HepG2 (cell line): ENCODE results near the gene PRM2. TPM values are rescaled to one million over a fixed set of nuclear protein-coding genes. Genes with fewer than 3 reads are reported as not detected.

Experiments used
- CEBPB ChIP-seq: IDR thresholded peaks from 2 replicates; pipeline ENCODE4 v1.6.1; 2011; ENCODE audit warnings: low read depth, low read length, improper control_type of control experiment, borderline replicate concordance
- CEBPG ChIP-seq: IDR thresholded peaks from 2 replicates; pipeline ENCODE4 v1.6.1; 2016
- FOXA1 ChIP-seq, 2 experiments: fragments of 450-650 bp in 1 of 2; sonication (generic) in 1 of 2; formaldehyde crosslinking in 1 of 2; IDR thresholded peaks; 2 replicates each; pipeline versions ENCODE4 v1.4.0 to v1.6.1; 2016 to 2020; ENCODE audit warnings: missing genetic modification reagents in 1 of 2
- FOXK1 ChIP-seq: sonication (generic); formaldehyde crosslinking; IDR thresholded peaks from 2 replicates; pipeline ENCODE4 v1.4.0; 2020; ENCODE audit warnings: low read depth, missing genetic modification reagents, borderline replicate concordance
- IKZF4 ChIP-seq: sonication (generic); formaldehyde crosslinking; IDR thresholded peaks from 2 replicates; pipeline ENCODE4 v1.5.1; 2020; ENCODE audit warnings: borderline replicate concordance, mild to moderate bottlenecking, low read depth, missing genetic modification reagents; ENCODE audit errors: not compliant biosample characterization
- KMT2B ChIP-seq: IDR thresholded peaks from 2 replicates; pipeline ENCODE4 v1.6.1; 2016; ENCODE audit warnings: missing genetic modification reagents, missing compliant biosample characterization
- LCORL ChIP-seq, 2 experiments: fragments of 450-650 bp in 1 of 2; sonication (generic) in 1 of 2; formaldehyde crosslinking in 1 of 2; IDR thresholded peaks; 2 replicates each; pipeline versions ENCODE4 v1.5.0 to v1.6.1; 2017 to 2020; ENCODE audit warnings: antibody characterized with exemption in 1 of 2, missing genetic modification reagents in 1 of 2
- NBN ChIP-seq: fragments of 450-650 bp; conservative IDR thresholded peaks from 2 replicates; pipeline ENCODE4 v1.6.1; 2017
- NFKB2 ChIP-seq: sonication (generic); formaldehyde crosslinking; IDR thresholded peaks from 2 replicates; pipeline ENCODE4 v1.4.0; 2020; ENCODE audit warnings: missing genetic modification reagents, borderline replicate concordance
- PHF21A ChIP-seq: sonication (generic); formaldehyde crosslinking; IDR thresholded peaks from 2 replicates; pipeline ENCODE4 v1.5.0; 2020; ENCODE audit warnings: mild to moderate bottlenecking, missing genetic modification reagents
- RFXANK ChIP-seq: IDR thresholded peaks from 2 replicates; pipeline ENCODE4 v1.6.1; 2016
- SP140L ChIP-seq: sonication (generic); formaldehyde crosslinking; IDR thresholded peaks from 2 replicates; pipeline ENCODE4 v1.4.0; 2020; ENCODE audit warnings: missing genetic modification reagents, borderline replicate concordance
- ZMYM2 ChIP-seq: sonication (generic); formaldehyde crosslinking; IDR thresholded peaks from 2 replicates; pipeline ENCODE4 v1.8.0; 2022; ENCODE audit warnings: mild to moderate bottlenecking, missing genetic modification reagents
- ZNF230 ChIP-seq: sonication (generic); formaldehyde crosslinking; IDR thresholded peaks from 2 replicates; pipeline ENCODE4 v1.4.0; 2020; ENCODE audit warnings: mild to moderate bottlenecking, missing genetic modification reagents
- ZNF432 ChIP-seq: sonication (generic); formaldehyde crosslinking; IDR thresholded peaks from 2 replicates; pipeline ENCODE4 v1.5.0; 2020; ENCODE audit warnings: missing genetic modification reagents, mild to moderate bottlenecking, borderline replicate concordance
- ZNF557 ChIP-seq: sonication (generic); formaldehyde crosslinking; IDR thresholded peaks from 2 replicates; pipeline ENCODE4 v1.4.0; 2020; ENCODE audit warnings: missing genetic modification reagents
- polyA plus RNA-seq, 8 experiments: library from polyadenylated mRNA; depleted of rRNA in 3 of 8; stranded (reverse) in 7 of 8; unstranded in 1 of 8; fragments of >200 nt; fragmentation: Illumina TruSeq in 4 of 8; extraction: Trizol in 4 of 8; gene quantifications; 2 replicates each; pipeline versions ENCODE4 v1.2.1 to v1.2.3, GENCODE V29; 2011 to 2016; ENCODE audit warnings: low read depth in 4 of 8, missing spikeins in 1 of 8, mixed read lengths in 1 of 8; ENCODE audit not compliant: insufficient read depth in 1 of 8
- total RNA-seq, 5 experiments: library from RNA; depleted of rRNA; stranded (reverse); fragments of >200 nt; fragmentation: Illumina TruSeq; extraction: Trizol; gene quantifications; 2 replicates each; pipeline ENCODE4 v1.2.3, GENCODE V29; 2016; ENCODE audit warnings: low read depth in 1 of 5
- TF ChIP-seq, protein P1 (sequence below): sonication (generic); formaldehyde crosslinking; IDR thresholded peaks from 2 replicates; pipeline ENCODE4 v1.4.0; 2020; ENCODE audit warnings: missing genetic modification reagents
- TF ChIP-seq, protein P2 (sequence below): sonication (generic); formaldehyde crosslinking; IDR thresholded peaks from 2 replicates; pipeline ENCODE4 v1.4.0; 2020; ENCODE audit warnings: missing genetic modification reagents

The PRM2 gene
- total and polyA plus RNA-seq, 2 of the 13 experiments (the other 11 are each of a cell fraction or from before 2014, with no cell fraction given): 0.54 TPM; not detected in 1

DNA sequence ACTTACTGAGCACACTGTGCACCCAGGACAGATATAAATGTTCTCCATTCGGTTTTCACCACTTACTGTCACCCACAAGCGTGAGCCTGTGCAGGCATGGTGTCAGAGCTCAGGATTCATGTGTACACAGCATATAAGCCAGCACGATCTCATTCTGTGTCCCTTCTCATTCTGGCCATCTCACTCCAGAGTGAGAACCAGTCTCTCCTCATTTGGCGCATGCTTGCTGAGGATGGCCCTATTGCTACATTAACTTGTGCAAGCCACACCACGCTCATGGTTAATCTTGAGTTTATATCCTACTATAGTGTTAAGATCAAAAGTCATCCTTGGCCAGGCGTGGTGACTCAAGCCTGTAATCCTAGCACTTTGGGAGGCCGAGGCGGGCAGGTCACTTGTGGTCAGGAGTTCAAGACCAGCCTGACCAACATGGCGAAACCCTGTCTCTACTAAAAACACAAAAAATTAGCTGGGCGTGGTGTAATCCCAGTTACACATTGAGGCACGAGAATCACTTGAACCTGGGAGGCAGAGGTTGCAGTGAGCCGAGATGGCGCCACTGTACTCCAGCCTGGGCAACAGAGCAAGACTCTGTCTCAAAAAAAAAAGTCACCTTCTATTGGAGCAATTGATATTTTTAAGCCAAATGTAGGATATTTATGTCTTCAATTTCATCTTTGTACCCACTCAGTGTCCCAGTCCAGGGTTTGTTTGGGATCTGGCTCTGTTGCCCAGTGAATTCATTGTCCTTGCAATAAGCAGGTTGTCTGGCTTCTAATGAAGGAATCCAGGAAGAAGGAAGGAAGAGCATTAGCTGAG, 41.2 kb downstream of the PRM2 start (continued):
- TF ChIP-seq, protein P1, sequence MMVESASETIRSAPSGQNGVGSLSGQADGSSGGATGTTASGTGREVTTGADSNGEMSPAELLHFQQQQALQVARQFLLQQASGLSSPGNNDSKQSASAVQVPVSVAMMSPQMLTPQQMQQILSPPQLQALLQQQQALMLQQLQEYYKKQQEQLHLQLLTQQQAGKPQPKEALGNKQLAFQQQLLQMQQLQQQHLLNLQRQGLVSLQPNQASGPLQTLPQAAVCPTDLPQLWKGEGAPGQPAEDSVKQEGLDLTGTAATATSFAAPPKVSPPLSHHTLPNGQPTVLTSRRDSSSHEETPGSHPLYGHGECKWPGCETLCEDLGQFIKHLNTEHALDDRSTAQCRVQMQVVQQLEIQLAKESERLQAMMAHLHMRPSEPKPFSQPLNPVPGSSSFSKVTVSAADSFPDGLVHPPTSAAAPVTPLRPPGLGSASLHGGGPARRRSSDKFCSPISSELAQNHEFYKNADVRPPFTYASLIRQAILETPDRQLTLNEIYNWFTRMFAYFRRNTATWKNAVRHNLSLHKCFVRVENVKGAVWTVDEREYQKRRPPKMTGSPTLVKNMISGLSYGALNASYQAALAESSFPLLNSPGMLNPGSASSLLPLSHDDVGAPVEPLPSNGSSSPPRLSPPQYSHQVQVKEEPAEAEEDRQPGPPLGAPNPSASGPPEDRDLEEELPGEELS: no peak
- no peak for TF ChIP-seq IKZF4 (CRISPR knock-in tag)
- no peak for TF ChIP-seq ZNF230 (CRISPR knock-in tag)
- no peak for TF ChIP-seq ZNF557 (CRISPR knock-in tag)
- TF ChIP-seq SP140L: no peak
- 0 out of 2 replicates have a peak, but pooled peaks have one; percentile 47 for TF ChIP-seq ZMYM2 (CRISPR knock-in tag)
- TF ChIP-seq LCORL (IDR thresholded peaks at IDR 0.05): no peak
- peak; percentile 25; the same call in 1 of the 2 replicates for TF ChIP-seq LCORL (CRISPR knock-in tag; IDR thresholded peaks at IDR 0.05)
- 0 out of 2 replicates have a peak, but pooled peaks have one; percentile 21 for TF ChIP-seq NFKB2 (CRISPR knock-in tag)
- 0 out of 2 replicates have a peak, but pooled peaks have one; percentile 14 for TF ChIP-seq CEBPG (CRISPR knock-in tag)
- 0 out of 2 replicates have a peak, but pooled peaks have one; percentile 1 for TF ChIP-seq PHF21A (CRISPR knock-in tag)
- TF ChIP-seq FOXK1 (CRISPR knock-in tag): no peak
- no peak for TF ChIP-seq ZNF432
- no peak for TF ChIP-seq FOXA1 (IDR thresholded peaks at IDR 0.05)
- TF ChIP-seq FOXA1 (CRISPR knock-in tag; IDR thresholded peaks at IDR 0.05): peak; percentile 58; the same call in 1 of the 2 replicates
- TF ChIP-seq KMT2B (CRISPR knock-in tag): no peak
- TF ChIP-seq CEBPB: peak; percentile 59; the same call in 1 of the 2 replicates
- TF ChIP-seq NBN: no peak
- TF ChIP-seq, protein P2, sequence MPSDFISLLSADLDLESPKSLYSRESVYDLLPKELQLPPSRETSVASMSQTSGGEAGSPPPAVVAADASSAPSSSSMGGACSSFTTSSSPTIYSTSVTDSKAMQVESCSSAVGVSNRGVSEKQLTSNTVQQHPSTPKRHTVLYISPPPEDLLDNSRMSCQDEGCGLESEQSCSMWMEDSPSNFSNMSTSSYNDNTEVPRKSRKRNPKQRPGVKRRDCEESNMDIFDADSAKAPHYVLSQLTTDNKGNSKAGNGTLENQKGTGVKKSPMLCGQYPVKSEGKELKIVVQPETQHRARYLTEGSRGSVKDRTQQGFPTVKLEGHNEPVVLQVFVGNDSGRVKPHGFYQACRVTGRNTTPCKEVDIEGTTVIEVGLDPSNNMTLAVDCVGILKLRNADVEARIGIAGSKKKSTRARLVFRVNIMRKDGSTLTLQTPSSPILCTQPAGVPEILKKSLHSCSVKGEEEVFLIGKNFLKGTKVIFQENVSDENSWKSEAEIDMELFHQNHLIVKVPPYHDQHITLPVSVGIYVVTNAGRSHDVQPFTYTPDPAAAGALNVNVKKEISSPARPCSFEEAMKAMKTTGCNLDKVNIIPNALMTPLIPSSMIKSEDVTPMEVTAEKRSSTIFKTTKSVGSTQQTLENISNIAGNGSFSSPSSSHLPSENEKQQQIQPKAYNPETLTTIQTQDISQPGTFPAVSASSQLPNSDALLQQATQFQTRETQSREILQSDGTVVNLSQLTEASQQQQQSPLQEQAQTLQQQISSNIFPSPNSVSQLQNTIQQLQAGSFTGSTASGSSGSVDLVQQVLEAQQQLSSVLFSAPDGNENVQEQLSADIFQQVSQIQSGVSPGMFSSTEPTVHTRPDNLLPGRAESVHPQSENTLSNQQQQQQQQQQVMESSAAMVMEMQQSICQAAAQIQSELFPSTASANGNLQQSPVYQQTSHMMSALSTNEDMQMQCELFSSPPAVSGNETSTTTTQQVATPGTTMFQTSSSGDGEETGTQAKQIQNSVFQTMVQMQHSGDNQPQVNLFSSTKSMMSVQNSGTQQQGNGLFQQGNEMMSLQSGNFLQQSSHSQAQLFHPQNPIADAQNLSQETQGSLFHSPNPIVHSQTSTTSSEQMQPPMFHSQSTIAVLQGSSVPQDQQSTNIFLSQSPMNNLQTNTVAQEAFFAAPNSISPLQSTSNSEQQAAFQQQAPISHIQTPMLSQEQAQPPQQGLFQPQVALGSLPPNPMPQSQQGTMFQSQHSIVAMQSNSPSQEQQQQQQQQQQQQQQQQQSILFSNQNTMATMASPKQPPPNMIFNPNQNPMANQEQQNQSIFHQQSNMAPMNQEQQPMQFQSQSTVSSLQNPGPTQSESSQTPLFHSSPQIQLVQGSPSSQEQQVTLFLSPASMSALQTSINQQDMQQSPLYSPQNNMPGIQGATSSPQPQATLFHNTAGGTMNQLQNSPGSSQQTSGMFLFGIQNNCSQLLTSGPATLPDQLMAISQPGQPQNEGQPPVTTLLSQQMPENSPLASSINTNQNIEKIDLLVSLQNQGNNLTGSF (CRISPR knock-in tag): 0 out of 2 replicates have a peak, but pooled peaks have one; percentile 40
- TF ChIP-seq RFXANK: no peak
